DOHH2 (cell line): ENCODE data around the gene TMEM200B.

Source experiments
- H3F3A ChIP-seq: fragments of 200-600 bp; sonication (generic), shearing (Covaris generic); 2 replicates; pipeline ENCODE4 v1.6.0; 2016; ENCODE audit warnings: antibody characterized with exemption, mild to moderate bottlenecking; ENCODE audit not compliant: control insufficient read depth, insufficient read depth
- H3K27ac ChIP-seq: fragments of 200-600 bp; sonication (generic); 2 replicates; pipeline ENCODE4 v1.5.1; 2014; ENCODE audit warnings: low read depth, mild to moderate bottlenecking, low read length, moderate library complexity
- H3K27me3 ChIP-seq: fragments of 200-600 bp; sonication (generic); 2 replicates; pipeline ENCODE4 v1.6.1; 2014; ENCODE audit warnings: mild to moderate bottlenecking, low read length, mixed read lengths; ENCODE audit not compliant: control insufficient read depth
- H3K36me3 ChIP-seq: fragments of 200-600 bp; sonication (generic); 2 replicates; pipeline ENCODE4 v1.6.1; 2014; ENCODE audit warnings: mild to moderate bottlenecking, low read length, moderate library complexity, mixed read lengths; ENCODE audit not compliant: control insufficient read depth
- H3K4me1 ChIP-seq: fragments of 200-600 bp; sonication (generic); 2 replicates; pipeline ENCODE4 v1.6.1; 2014; ENCODE audit warnings: mild to moderate bottlenecking, low read length, mixed read lengths; ENCODE audit not compliant: control insufficient read depth
- H3K4me2 ChIP-seq: fragments of 200-600 bp; sonication (generic); 2 replicates; pipeline ENCODE4 v1.6.0; 2014; ENCODE audit warnings: mild to moderate bottlenecking, low read length, moderate library complexity
- H3K4me3 ChIP-seq: fragments of 200-600 bp; sonication (generic); 2 replicates; pipeline ENCODE4 v1.5.1; 2014; ENCODE audit warnings: mild to moderate bottlenecking, low read length, mixed read lengths
- H3K79me2 ChIP-seq: fragments of 200-600 bp; sonication (generic); 2 replicates; pipeline ENCODE4 v1.6.1; 2014; ENCODE audit warnings: mild to moderate bottlenecking, low read length, mixed read lengths; ENCODE audit not compliant: control insufficient read depth
- H3K9me2 ChIP-seq: fragments of 200-600 bp; sonication (generic); replicated peaks from 2 replicates; pipeline ENCODE4 v1.6.1; 2014; ENCODE audit warnings: mild to moderate bottlenecking, low read length, mixed read lengths; ENCODE audit not compliant: control insufficient read depth
- H3K9me3 ChIP-seq: fragments of 200-600 bp; sonication (generic); 2 replicates; pipeline ENCODE4 v1.6.1; 2014; ENCODE audit warnings: antibody characterized with exemption, low read length, mixed read lengths; ENCODE audit not compliant: control insufficient read depth, insufficient read depth
- H4K20me1 ChIP-seq: fragments of 200-600 bp; sonication (generic); 2 replicates; pipeline ENCODE4 v1.6.0; 2014; ENCODE audit warnings: low read depth, mild to moderate bottlenecking, antibody characterized with exemption, low read length, moderate library complexity; ENCODE audit not compliant: control insufficient read depth, insufficient read depth
- EZH2phosphoT487 ChIP-seq: fragments of 200-600 bp; sonication (generic); IDR thresholded peaks from 2 replicates; pipeline ENCODE4 v1.6.1; 2017; ENCODE audit warnings: borderline replicate concordance, mild to moderate bottlenecking, antibody characterized with exemption, low read length, moderate library complexity, mixed read lengths
- TF ChIP-seq, protein P1 (sequence below): fragments of 200-600 bp; sonication (generic); IDR thresholded peaks from one replicate; pipeline ENCODE4 v1.5.1; 2014; ENCODE audit warnings: antibody characterized with exemption, mild to moderate bottlenecking, low read depth, low read length; ENCODE audit not compliant: poor library complexity, severe bottlenecking

The TMEM200B gene

DNA sequence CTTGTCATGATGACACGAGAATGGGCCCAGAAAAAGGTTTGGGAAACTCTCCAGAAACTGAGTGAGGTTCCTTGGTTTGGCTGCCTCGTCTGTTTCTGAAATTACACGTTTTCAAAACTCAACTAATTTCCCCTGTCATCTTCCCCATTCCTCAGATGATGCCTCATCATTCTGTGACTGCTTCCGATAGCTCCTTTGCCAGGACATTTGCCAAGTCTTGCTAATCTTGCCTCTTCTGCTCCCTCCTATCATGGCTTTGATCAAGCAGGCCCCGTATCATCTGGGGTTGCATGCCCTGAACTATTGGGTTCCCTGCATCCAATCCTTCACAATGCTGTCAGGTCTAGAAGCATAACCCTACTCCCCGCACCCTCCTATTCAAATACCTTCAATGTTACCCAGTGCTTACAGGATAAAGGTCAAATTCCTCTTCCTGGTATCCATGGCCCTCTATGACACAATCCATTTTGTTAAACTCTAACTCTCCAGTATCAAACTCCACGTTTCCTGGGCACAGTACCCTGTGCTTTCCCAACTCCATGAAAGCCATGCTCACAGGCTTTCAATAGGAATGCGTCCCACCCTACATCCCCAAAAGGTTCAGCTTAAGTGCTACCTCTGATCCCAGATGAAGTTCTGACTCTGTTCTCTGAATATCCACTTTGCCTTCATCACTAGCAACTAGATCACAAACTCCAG is 22.2 kb upstream of the TMEM200B start:
- H4K20me1 ChIP-seq: no peaks in the 10 kb centered on the region

DNA sequence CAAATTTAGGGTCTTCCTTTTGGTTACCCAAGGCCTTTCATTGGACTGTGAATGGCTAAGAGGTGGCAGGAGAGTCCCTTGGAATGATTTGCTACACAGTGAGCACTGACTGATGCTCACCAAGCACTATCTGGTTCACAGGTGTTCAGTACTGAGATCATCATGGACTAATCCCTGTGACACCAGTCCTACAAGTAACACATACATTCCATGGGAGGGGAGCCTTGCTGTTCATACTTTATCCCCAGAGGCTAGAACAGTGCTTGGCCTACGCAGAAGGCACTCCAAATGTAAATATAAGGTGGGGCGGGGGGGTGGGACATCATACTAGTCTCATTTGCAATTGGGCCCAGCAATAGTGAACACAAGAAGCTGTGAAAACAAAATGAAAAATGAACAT is 20.5 kb upstream of the TMEM200B start:
- Histone ChIP-seq H4K20me1 (no peaks in the 10 kb centered on the region), H3K79me2 (no peaks in the 10 kb centered on the region), H3F3A (0 out of 2 replicates have a peak, but pooled peaks cover 7% of the 10 kb centered on the region), H3K27ac (no peak overlapping the region), H3K36me3 (peaks cover 36% of the 10 kb centered on the region), H3K4me3 (no peak overlapping the region), H3K4me2 (no peak overlapping the region), H3K9me3 (no peaks in the 10 kb centered on the region), H3K4me1 (peaks cover 18% of the 10 kb centered on the region), H3K27me3 (no peaks in the 10 kb centered on the region), H3K9me2 (no peaks in the 10 kb centered on the region)
- TF ChIP-seq, protein P1, sequence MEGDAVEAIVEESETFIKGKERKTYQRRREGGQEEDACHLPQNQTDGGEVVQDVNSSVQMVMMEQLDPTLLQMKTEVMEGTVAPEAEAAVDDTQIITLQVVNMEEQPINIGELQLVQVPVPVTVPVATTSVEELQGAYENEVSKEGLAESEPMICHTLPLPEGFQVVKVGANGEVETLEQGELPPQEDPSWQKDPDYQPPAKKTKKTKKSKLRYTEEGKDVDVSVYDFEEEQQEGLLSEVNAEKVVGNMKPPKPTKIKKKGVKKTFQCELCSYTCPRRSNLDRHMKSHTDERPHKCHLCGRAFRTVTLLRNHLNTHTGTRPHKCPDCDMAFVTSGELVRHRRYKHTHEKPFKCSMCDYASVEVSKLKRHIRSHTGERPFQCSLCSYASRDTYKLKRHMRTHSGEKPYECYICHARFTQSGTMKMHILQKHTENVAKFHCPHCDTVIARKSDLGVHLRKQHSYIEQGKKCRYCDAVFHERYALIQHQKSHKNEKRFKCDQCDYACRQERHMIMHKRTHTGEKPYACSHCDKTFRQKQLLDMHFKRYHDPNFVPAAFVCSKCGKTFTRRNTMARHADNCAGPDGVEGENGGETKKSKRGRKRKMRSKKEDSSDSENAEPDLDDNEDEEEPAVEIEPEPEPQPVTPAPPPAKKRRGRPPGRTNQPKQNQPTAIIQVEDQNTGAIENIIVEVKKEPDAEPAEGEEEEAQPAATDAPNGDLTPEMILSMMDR: no peak
- no peak for TF ChIP-seq EZH2phosphoT487

More for the DNA sequence above, 22.2 kb upstream of the TMEM200B start:
- Histone ChIP-seq H3K27me3 (no peaks in the 10 kb centered on the region), H3K9me2 (no peaks in the 10 kb centered on the region), H3K27ac (no peak overlapping the region), H3K4me3 (no peak overlapping the region), H3K9me3 (no peaks in the 10 kb centered on the region), H3K4me1 (peaks cover 18% of the 10 kb centered on the region), H3K4me2 (no peak overlapping the region), H3K36me3 (peaks cover 49% of the 10 kb centered on the region), H3F3A (0 out of 2 replicates have a peak, but pooled peaks cover 7% of the 10 kb centered on the region), H3K79me2 (peaks cover 2% of the 10 kb centered on the region; the same call in 1 of the 2 replicates)
- TF ChIP-seq EZH2phosphoT487: no peak
- TF ChIP-seq, protein P1: no peak

DNA sequence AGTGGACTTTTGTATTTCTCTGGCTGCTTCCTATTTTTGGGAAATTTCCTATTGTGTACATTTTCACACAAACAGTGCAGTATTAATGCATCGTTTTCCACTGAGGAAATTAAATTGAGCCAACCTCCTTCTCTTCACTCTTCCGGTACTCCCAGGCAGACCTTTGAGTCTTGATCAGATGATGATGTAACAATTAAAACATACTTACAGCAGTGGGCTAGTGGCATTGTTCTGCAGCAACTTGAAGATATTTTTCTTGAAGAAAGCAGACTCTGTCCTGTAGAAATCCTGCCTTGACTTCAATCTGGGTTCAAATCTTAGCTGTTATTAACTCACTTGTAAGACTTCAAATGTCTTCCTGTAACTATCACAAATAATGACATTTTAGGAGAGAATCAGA is 19.0 kb upstream of the TMEM200B start:
- no peaks in the 10 kb centered on the region for H3K9me3 ChIP-seq
- H3F3A ChIP-seq: 0 out of 2 replicates have a peak, but pooled peaks cover 5% of the 10 kb centered on the region
- H4K20me1 ChIP-seq: no peaks in the 10 kb centered on the region
- TF ChIP-seq, protein P1: no peak
- peaks cover 21% of the 10 kb centered on the region for H3K36me3 ChIP-seq
- no peaks in the 10 kb centered on the region for H3K27me3 ChIP-seq
- no peaks in the 10 kb centered on the region for H3K9me2 ChIP-seq
- no peak overlapping the region for H3K4me3 ChIP-seq
- no peaks in the 10 kb centered on the region for H3K79me2 ChIP-seq
- peaks cover 18% of the 10 kb centered on the region for H3K4me1 ChIP-seq
- H3K4me2 ChIP-seq: 0 out of 2 replicates have a peak overlapping the region, but pooled peaks have one; percentile 0
- H3K27ac ChIP-seq: peak overlapping the region; percentile 10; the same call in 1 of the 2 replicates
